Astrocyte of the spinal cord (primary cell): ENCODE results near the gene R3HDM2.

Experiments used
- DNase-seq: peaks from one replicate; pipeline ENCODE4 v3.0.0; 2011; ENCODE audit warnings: low read depth, low spot score
- H3K4me3 ChIP-seq: 2 replicates; pipeline ENCODE4 v1.5.1; 2011; ENCODE audit warnings: low read depth, mild to moderate bottlenecking, low read length, moderate library complexity
- in situ Hi-C: cut with HindIII; loops from 2 replicates; pipeline ENCODE4 v1.10.0; 2017; ENCODE audit warnings: low sequenced_read_pairs
- TF ChIP-seq, protein P1 (sequence below): IDR thresholded peaks from 2 replicates; pipeline ENCODE4 v1.5.1; 2012; ENCODE audit warnings: low read depth, mild to moderate bottlenecking, low read length, inconsistent platforms

Gene R3HDM2

DNA sequence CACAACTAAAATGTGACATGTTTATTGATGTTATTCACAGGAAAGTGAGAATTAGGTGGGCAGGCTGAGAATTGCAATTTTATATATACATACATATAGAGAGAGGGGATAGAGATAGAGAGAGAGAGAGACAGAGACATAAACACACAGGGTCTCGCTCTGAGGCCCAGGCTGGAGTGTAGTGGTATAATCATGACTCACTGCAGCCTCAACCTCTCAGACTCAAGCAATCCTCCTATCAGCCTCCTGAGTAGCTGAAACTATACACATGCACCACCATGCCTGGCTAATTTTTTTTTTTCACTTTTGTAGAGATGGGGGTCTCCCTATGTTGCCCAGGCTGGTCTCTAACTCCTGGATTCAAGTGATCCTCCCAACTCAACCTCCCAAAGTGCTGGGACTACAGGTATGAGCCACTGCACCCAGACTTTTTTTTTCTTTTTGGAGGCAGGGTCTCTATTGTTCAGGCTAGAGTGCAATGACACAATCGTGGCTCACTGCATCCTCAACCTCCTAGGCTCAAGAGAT is 49.1 kb downstream of the R3HDM2 start:
- TF ChIP-seq, protein P1, sequence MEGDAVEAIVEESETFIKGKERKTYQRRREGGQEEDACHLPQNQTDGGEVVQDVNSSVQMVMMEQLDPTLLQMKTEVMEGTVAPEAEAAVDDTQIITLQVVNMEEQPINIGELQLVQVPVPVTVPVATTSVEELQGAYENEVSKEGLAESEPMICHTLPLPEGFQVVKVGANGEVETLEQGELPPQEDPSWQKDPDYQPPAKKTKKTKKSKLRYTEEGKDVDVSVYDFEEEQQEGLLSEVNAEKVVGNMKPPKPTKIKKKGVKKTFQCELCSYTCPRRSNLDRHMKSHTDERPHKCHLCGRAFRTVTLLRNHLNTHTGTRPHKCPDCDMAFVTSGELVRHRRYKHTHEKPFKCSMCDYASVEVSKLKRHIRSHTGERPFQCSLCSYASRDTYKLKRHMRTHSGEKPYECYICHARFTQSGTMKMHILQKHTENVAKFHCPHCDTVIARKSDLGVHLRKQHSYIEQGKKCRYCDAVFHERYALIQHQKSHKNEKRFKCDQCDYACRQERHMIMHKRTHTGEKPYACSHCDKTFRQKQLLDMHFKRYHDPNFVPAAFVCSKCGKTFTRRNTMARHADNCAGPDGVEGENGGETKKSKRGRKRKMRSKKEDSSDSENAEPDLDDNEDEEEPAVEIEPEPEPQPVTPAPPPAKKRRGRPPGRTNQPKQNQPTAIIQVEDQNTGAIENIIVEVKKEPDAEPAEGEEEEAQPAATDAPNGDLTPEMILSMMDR = no peak
- no peak for DNase-seq
- no peak overlapping the region for H3K4me3 ChIP-seq
- in situ Hi-C loops = no loop called here

DNA sequence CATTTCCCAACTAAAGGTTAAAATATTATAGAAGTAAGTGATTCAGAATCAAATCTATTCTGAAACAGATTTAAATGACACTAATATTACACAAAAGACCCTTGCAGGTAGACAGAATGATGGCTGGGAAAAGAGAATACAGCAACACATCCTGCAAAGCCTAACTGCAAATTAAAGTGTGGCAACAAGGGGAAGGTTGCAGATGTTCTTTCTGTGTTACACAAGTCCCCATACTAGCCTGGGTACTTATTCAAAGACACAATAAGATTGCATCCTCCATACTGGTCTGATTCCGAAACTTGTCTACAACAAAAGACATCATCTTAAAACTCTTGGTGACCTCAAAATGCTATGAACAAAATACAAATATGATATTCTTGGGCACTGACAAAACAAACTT is 50.5 kb downstream of the R3HDM2 start:
- TF ChIP-seq, protein P1 = no peak
- no peak overlapping the region for H3K4me3 ChIP-seq
- no peak for DNase-seq
- in situ Hi-C loops = no loop called here

DNA sequence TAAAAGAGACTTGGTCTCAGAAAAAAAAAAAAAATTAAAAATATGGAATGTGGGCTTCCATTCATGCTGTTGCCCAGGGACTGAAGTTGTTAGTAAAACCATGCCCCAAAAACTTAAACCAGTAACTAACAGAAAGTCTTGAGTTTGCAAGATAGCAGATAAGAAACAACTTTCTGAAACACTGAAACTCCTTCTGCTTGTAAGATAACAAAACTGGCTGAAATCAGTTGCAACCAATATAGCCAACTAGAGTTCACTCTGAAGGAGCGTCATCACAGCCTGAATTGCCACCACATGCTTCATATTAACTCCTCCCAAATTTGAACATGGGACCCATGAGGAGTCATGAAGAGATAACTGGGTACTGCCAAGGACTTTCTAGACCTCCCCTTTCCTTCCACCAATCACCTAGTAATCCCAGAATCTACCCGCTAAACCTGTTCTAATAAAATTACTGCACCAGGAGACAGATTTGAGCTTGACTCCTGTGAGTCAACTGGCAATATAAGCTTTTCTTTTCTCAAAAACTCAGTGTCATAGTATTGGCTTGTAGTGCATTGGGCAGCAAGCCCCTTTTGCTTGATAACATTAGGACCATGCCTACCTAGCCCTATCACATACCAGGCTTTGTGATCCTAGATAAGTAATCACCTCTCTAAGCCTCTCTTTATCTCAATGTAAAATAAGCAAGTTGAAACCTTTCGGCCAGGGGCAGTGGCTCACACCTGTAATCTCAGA is 53.6 kb downstream of the R3HDM2 start:
- TF ChIP-seq, protein P1 = no peak
- no peak overlapping the region for H3K4me3 ChIP-seq
- DNase-seq = no peak
- in situ Hi-C loops = no loop called here

DNA sequence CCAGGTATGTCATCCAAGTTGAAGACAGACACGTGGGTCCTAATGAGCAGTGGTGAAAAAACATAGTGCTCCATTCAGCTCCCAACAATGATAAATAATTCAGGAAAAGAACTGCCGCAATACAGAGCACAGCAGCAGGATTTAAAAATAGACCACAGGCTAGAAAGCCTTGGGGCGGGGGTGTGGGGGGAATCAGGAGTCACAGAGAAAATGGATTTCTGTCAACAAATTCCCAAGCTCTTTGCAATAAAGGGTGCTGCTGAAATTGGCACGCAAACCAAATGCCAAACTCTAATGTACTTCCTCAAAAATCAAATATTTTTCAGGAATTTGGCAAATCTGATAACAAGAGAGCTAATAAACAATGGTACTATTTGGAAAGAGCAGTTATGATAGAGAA is 58.6 kb downstream of the R3HDM2 start:
- DNase-seq = no peak
- no peak overlapping the region for H3K4me3 ChIP-seq
- in situ Hi-C loops = no loop called here
- TF ChIP-seq, protein P1 = no peak

DNA sequence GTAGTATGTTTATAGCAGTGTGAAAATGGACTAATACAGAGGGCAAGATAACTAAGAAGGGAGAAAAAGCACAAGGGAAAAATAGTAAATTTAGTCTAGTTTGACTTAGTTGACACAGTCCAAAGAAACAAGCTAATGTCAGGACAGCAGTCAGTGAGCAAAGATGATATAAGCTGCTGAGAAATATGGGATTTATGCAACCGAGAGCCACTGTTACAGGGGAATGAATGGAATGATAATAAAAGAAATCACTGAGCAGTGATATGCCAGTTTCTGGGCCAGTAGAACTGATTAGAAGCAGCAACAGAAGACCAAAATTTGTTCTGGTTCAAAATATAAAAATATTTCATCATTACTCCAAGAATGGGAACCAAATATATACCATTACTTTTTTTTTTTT is 60.1 kb downstream of the R3HDM2 start:
- no peak for DNase-seq
- TF ChIP-seq, protein P1 = no peak
- in situ Hi-C loops = no loop called here
- no peak overlapping the region for H3K4me3 ChIP-seq

DNA sequence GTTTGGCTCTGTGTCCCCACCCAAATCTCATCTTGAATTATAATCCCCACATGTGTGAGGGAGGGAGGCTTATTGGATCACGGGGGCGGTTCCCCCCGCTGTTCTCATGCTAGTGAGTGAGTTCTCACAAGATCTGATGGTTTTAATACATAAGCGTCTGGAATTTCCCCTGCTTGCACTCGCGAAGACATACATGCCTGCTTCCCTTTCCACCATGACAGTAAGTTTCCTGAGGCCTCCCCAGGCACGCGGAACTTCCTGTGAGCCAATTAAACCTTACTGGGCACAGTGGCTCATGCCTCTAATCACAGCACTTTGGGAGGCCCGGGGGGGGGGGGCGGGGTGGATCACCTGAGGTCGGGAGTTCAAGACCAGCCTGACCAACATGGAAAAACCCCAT is 60.8 kb downstream of the R3HDM2 start:
- H3K4me3 ChIP-seq = no peak overlapping the region
- DNase-seq = no peak
- in situ Hi-C loops = no loop called here
- TF ChIP-seq, protein P1 = no peak
